IPS-11a (cell line): Measurements from ENCODE around the gene TTLL11.

Experiments
- H3K4me3 ChIP-seq: one replicate; pipeline ENCODE4 v1.5.1; 2013; ENCODE audit warnings: low read depth, low read length, control low read depth

Gene TTLL11

DNA sequence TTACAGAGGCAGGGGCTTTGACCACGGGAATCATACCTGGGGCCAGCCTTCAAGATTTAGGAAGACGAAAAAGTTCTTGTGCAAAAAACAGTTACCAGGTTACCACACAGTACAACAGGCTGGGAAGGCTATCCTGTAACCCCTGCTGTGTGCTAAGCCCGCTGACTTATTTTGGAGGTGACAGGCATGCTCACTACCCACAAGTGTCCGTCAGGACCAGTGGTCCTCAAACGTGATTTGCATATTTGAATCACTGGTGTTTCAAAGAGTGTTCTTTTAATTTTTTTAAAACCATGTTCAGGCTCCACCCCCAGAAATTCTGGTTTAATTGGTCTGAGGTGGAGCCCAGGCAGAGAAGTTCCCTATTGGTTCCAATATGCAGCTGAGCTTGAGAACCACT, 146.6 kb downstream of the TTLL11 start:
- H3K4me3 ChIP-seq, result no peak overlapping the region

GRCh38 chr9:121945849-121946248, 147.3 kb downstream of the TTLL11 start:
- H3K4me3 ChIP-seq, result no peak overlapping the region

GRCh38 chr9:121945281-121945680, 147.8 kb downstream of the TTLL11 start:
- H3K4me3 ChIP-seq, result no peak overlapping the region

DNA sequence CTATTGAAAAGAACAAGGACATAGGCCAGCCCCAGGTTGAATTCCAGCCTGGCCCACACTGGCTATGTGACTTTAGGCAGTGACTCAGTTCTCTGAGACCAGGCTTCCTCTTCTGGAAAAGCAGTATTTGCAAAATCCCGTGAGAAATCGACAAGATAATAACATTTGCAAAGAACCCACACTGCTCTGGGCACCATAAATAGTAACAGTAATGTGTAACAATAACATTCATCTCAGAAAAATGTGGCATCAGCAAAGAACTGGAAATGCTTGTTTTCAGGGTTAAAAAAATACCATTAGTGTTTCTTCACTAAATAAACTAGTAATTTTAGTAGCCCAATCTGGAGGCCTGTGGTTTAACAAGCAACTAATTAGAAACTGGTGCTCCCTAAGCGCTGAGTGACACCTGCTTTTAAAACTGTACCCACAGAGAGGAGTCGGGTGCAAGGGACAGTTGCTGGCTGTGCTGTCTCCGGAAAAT, 148.4 kb downstream of the TTLL11 start:
- H3K4me3 ChIP-seq, result no peak overlapping the region

DNA sequence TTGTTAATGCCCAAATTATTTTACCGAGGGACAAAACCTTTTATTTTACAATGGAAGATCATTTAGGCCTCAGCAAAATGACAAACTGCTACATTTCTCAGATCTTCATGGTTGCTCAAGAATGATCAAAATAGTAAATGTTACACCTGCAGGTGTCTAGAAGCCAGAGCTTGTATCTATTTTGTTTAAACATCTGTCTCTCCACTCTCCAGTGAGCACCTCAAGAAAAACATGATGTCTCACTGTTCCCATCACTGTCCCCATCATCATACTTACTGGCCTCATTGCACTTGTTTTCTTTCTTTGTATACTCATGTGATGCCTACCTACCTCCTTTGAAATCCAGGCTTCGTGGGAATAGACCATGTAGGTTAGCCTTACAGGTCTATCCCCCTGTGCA, 149.6 kb downstream of the TTLL11 start:
- H3K4me3 ChIP-seq, result no peak overlapping the region

DNA sequence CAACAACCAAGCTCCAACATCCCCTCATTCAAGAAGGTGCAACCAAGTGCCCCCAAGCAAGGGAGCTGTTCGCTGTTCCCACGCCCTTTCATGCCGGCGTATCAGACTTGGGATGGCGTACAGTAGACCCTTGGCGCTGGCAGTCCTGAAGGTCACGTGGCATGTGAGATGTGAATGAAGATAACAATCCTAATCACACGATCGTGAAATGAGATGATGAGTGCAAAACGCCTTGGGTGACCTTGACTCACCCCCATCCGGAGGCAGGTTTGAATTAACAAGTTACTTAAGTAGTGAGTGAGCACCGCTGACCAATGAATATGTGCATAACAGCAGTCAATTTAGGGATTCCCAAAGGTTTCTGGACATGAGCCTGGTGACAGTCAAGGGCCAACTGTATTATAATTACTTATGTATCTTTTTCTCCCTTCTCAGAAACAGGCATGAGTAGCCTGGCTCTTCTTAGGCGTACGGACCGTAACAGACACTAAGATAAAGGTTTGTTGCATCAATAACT, 150.2 kb downstream of the TTLL11 start:
- no peak overlapping the region for H3K4me3 ChIP-seq

- H3K4me3 ChIP-seq, result no peak overlapping the region
Measured at GRCh38 chr9:121942313-121942712, 150.8 kb downstream of the TTLL11 start.

DNA sequence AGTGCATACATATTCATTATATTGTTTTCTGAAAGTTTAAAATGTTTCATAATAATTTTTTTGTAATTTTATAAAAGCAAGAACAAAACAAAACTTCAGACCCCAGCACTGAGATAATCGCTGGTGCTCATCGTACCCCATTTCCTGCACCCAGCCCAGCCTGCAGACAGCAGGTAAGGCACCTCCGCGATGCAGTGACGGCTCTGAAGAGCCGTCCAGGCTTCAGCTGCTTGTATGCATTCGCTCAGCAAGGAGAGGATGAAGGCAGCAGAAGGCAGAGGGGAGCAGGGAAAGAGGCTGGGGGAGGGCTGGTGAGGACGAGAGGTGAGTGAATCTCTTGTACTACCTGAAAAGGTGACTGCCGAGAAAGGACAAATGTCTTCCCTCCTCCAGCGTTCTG, 153.5 kb downstream of the TTLL11 start:
- H3K4me3 ChIP-seq, result no peak overlapping the region

DNA sequence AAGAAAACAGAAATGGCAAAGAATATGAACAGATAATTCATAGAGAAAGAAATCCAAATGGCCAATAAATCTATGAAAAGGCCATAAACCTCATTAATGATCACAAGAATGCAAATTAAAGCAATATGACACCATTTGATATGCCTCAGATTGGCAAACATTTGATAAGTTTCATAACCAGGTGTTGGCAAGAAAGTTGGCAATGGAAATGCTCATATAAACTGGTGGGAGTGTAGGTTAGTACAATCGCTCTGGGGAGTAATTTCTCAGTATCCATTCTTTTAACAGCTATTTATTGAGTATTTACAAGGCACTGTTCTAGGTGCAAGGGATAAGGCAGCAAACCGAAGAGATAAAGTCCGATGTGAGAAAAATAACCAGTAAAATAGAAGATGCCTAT, 154.5 kb downstream of the TTLL11 start:
- H3K4me3 ChIP-seq, result no peak overlapping the region

DNA sequence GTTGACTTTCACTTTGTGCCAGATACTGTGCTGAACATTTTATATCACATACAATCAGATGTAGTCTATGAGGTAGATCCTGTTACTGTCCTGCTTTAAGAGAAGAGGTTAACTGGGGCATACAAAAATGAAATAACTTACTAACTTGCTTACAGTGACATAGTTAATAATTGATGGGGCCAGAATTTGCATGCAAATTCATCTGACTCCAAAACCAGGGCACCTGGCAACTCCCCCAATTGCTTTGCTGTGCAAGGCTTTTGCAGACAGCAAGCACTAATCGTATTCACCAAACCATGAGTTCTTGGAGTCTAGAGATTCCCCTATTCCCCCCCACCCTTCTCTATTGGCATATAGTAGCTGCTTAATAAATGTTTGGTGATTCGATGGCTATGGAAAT, 155.9 kb downstream of the TTLL11 start:
- no peak overlapping the region for H3K4me3 ChIP-seq

GRCh38 chr9:121935739-121936138, 157.4 kb downstream of the TTLL11 start:
- no peak overlapping the region for H3K4me3 ChIP-seq

GRCh38 chr9:121930956-121931355, 162.2 kb downstream of the TTLL11 start:
- no peak overlapping the region for H3K4me3 ChIP-seq

DNA sequence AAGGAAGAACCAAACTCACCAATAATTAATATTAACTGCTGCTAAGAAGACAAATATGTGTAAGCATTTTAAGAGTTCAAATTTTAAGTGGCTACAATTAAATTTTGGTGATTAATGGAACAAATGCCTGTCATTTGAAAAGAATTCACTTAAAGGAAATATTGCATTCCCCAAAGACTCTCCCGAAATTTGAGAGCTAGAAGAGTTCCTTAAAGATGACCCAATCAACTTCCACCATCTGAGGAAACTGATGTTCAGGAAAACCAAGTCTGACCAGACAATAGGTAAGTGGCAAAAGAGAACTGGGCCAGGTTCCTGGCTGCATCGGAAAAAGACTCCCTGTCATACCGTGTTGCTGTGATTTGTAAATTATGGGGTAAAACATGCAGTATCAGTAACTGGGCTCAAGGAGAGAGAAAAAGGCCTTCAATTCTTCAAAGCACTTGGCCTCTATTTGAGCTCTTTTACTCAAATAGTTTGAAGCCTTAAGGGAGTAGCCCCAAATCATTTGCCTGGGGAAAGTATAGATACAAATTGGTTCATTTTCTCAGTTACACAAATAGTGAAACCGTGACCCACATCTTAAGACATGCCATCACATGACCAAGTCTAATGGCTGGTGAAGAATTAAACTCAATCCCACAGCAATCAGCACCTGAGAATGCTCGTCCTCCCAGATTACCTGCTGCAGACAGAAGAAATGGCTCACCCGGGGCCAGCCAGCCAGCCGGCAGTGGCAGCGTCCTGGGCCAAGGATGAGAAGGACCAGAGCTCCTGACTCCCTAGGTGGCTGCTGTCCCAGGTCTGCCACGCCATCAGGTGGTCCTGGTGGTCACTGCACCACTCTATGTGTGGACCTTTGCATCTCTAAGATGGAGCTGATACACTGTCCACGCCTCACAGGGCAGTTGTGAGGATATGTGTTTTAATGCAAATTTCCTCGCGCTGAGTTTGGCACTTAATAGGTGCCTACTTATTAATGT, 162.9 kb downstream of the TTLL11 start:
- H3K4me3 ChIP-seq, result no peak overlapping the region

GRCh38 chr9:121927636-121928035, 165.5 kb downstream of the TTLL11 start:
- H3K4me3 ChIP-seq, result no peak overlapping the region

DNA sequence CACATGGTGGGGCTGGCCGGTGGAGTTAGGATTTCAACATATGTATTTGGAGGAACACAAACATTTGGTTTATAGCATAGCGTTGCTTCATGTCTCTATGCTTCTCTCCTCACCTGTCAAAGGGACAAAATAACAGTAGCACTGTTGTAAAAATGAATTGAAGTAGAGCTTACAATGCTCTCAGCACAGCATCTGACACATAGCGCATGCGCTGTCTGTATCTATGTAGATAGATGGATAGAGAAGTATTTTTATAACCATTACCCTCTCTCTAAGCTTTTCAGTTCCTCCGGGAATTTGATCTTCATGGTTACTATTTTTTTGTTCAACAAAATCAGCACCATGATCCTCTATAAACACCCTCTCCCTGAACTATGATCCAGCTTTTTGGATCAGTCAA, 166.0 kb downstream of the TTLL11 start:
- no peak overlapping the region for H3K4me3 ChIP-seq

GRCh38 chr9:121926351-121926801, 166.7 kb downstream of the TTLL11 start:
- H3K4me3 ChIP-seq, result no peak overlapping the region

DNA sequence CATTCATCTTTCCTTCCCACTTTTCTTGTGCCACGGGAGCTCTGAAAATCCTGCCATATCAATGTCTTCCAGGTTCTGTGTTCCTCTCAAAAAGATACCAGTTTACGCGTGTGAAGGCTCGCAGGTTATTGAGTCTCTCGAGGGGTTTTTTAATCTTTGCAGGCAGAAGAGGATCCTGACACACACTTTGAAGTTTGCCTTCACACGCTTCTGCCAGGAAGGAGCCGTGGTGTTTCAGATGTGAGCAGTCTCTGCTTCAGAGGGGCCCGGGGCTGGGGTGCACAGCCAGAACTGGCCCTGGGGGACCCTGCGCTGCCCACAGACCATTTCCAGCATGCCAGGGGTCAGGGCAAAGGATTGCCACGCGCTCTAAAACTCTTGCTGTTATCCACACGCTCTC, 167.2 kb downstream of the TTLL11 start:
- H3K4me3 ChIP-seq, result no peak overlapping the region

DNA sequence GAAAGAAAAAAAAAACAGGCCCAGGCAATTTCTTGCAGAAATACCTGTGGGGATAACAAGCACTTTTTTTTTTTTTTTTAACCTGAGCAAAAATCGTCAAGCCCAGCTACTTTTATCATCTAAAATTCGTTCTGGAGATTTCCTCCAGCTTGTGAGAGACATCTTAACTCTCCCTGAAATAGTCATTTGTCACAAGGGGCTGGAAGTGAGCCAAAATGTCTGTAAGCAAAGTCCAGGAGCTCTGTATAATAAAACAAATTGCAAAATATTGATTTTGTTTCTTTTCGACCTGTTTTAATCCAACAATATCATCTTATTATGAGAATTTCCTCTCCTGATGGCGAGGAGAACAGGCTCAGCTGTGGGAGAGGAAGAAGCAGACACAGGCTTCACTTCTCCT, 168.4 kb downstream of the TTLL11 start:
- no peak overlapping the region for H3K4me3 ChIP-seq

GRCh38 chr9:121921444-121921843, 171.7 kb downstream of the TTLL11 start:
- no peak overlapping the region for H3K4me3 ChIP-seq

DNA sequence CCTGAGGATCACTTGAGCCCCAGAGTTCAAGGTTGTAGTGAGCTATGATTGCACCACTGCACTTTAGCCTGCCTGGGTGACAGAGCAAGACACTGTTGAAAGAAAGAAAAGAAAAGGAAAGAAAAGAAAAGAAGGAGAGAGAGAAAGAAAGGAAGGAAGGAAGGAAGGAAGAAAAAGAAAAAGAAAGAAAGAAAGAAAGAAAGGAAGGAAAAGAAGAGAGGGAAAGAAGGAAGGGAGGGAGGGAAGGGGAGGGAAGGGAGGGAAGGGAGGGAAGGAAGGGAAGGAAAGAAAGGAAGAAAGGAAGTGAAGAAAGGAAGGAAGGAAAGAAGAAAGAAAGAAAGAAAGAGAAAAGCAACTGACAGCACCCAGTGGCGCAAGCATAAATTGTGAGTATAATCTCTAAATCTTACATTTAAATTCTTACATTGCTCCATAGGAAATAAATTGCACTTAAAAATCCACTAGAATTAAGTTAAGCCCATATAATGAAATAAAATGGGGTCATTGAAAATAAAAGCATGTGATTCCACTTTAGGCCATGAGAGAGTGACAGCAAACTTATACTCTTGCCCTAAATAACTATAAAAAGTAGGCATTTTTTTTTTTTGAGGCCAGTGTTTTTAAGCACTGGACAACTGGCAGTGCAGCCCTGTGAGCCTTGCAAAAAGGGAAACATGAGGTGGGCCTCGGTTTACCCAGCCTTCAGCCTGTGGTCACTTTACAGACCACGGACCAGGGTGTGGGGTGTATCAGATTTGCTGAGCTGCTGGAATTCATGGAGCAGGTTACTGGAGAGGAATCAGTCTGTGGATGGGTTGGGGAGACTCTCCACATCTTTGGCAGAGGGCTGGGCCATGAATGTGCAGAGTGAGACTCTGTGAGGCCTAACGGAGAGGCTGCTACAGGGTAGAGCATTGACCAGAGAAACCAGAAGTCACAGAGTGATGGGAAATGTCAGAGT, 175.5 kb downstream of the TTLL11 start:
- H3K4me3 ChIP-seq, result no peak overlapping the region

- H3K4me3 ChIP-seq, result no peak overlapping the region
Measured at GRCh38 chr9:121915304-121915625, 177.8 kb downstream of the TTLL11 start.
